Bronchial epithelial cell (primary cell): ENCODE measurements around the gene PRSS12. TPM values are rescaled to one million over a fixed set of nuclear protein-coding genes. Genes with fewer than 3 reads are reported as not detected.
"Not testable (repeated sequence)": the region's sequence is repeated elsewhere in the genome, so short reads cannot be mapped to it uniquely, and the experiment has no call there.

ENCODE experiments used
- DNase-seq: peaks from one replicate; pipeline ENCODE4 v3.0.0-alpha.2; 2010; ENCODE audit warnings: low read depth
- FAIRE-seq: peaks from 2 replicates; lab custom pipeline; 2011; peaks lifted over from hg19 to GRCh38; lab: Jason Lieb, UNC
- H3K27me3 ChIP-seq: 2 replicates; pipeline ENCODE4 v1.5.1; 2011; ENCODE audit warnings: low read length; ENCODE audit not compliant: control insufficient read depth, insufficient read depth
- H3K36me3 ChIP-seq: 2 replicates; pipeline ENCODE4 v1.5.1; 2011; ENCODE audit warnings: low read length; ENCODE audit not compliant: control insufficient read depth, insufficient read depth
- H3K4me3 ChIP-seq: 2 replicates; pipeline ENCODE4 v1.5.1; 2011; ENCODE audit warnings: mild to moderate bottlenecking, low read depth, low read length, control low read depth
- CTCF ChIP-seq: IDR thresholded peaks from 2 replicates; pipeline ENCODE4 v1.5.1; 2011; ENCODE audit warnings: mild to moderate bottlenecking, moderate library complexity, low read length, control low read depth, inconsistent platforms; ENCODE audit not compliant: insufficient read depth, severe bottlenecking
- total RNA-seq: library from RNA; depleted of rRNA; stranded (reverse); fragments of >200 nt; gene quantifications from 2 replicates; pipeline ENCODE4 v1.2.1, GENCODE V29; 2014

PRSS12 gene
- total RNA-seq: 24.2 and 33.7 TPM in 2 replicates

- DNase-seq (peak; percentile 54), FAIRE-seq (no peak)
- H3K27me3 ChIP-seq: no peaks in the 10 kb centered on the region
Measured at GRCh38 chr4:118352843-118353533, at the start of gene PRSS12. Gene PRSS12 (minus strand): TSS chr4:118353003. CDS start chr4:118352720, 283 bp downstream.

GRCh38 chr4:118400356-118400755, 47.6 kb upstream of the PRSS12 start:
- TF ChIP-seq CTCF: no peak
- Histone ChIP-seq H3K27me3 (no peaks in the 10 kb centered on the region), H3K4me3 (no peak overlapping the region), H3K36me3 (no peaks in the 10 kb centered on the region)
- FAIRE-seq (no peak), DNase-seq (peak; percentile 43)

More at GRCh38 chr4:118352843-118353533, at the start of gene PRSS12:
- no peaks in the 10 kb centered on the region for H3K36me3 ChIP-seq
- H3K4me3 ChIP-seq: peak within 1 kb of the TSS; percentile 63
- TF ChIP-seq CTCF: peak; percentile 91

- DNase-seq: peak; percentile 74
- FAIRE-seq, H3K4me3 ChIP-seq, H3K27me3 ChIP-seq, H3K36me3 ChIP-seq: not testable (repeated sequence)
Measured at GRCh38 chr4:118399883-118400282, 47.1 kb upstream of the PRSS12 start.

GRCh38 chr4:118398226-118399090, 45.7 kb upstream of the PRSS12 start:
- H3K27me3 ChIP-seq: no peaks in the 10 kb centered on the region

GRCh38 chr4:118397623-118397979, 44.8 kb upstream of the PRSS12 start:
- DNase-seq: no peak

More at GRCh38 chr4:118398226-118399090, 45.7 kb upstream of the PRSS12 start:
- DNase-seq: peak; percentile 6
- no peak for FAIRE-seq
- no peak overlapping the region for H3K4me3 ChIP-seq
- no peak for TF ChIP-seq CTCF
- no peaks in the 10 kb centered on the region for H3K36me3 ChIP-seq

More at GRCh38 chr4:118397623-118397979, 44.8 kb upstream of the PRSS12 start:
- Histone ChIP-seq H3K27me3 (no peaks in the 10 kb centered on the region), H3K4me3 (no peak overlapping the region), H3K36me3 (no peaks in the 10 kb centered on the region)
- no peak for FAIRE-seq
- no peak for TF ChIP-seq CTCF
